ENCODE results near the gene FAM53B.

Gene FAM53B

GRCh38 chr10:124658591-124659242, 85.5 kb downstream of the FAM53B start:
- no peak for DNase-seq

- DNase-seq, result peak; percentile 61 to 75
These were observed 86.4 kb downstream of the FAM53B start for GRCh38 chr10:124657806-124658205.

GRCh38 chr10:124656541-124656940, 87.6 kb downstream of the FAM53B start:
- DNase-seq, result no peak

- DNase-seq, result no peak
These were observed 88.1 kb downstream of the FAM53B start for GRCh38 chr10:124656113-124656490.

- no peak for DNase-seq
These were observed 88.7 kb downstream of the FAM53B start for GRCh38 chr10:124655191-124656112.

GRCh38 chr10:124654686-124655085, 89.5 kb downstream of the FAM53B start:
- peak in 1 of 2 donors; percentile 28 for DNase-seq

GRCh38 chr10:124653811-124654651, 90.1 kb downstream of the FAM53B start:
- DNase-seq, result no peak

GRCh38 chr10:124653311-124653710, 90.9 kb downstream of the FAM53B start:
- DNase-seq, result no peak

GRCh38 chr10:124652701-124653100, 91.5 kb downstream of the FAM53B start:
- no peak for DNase-seq

GRCh38 chr10:124652200-124652599, 92.0 kb downstream of the FAM53B start:
- DNase-seq, result no peak

- peak in 1 of 2 donors; percentile 23 for DNase-seq
These were observed 92.7 kb downstream of the FAM53B start for GRCh38 chr10:124651402-124651891.

- DNase-seq, result peak; percentile 62 to 76
These were observed 93.3 kb downstream of the FAM53B start for GRCh38 chr10:124650820-124651401.

GRCh38 chr10:124650263-124650662, 93.9 kb downstream of the FAM53B start:
- DNase-seq, result peak; percentile 46 to 52

GRCh38 chr10:124649214-124649613, 95.0 kb downstream of the FAM53B start:
- no peak for DNase-seq

GRCh38 chr10:124648738-124649137, 95.4 kb downstream of the FAM53B start:
- peak; percentile 44 to 59 for DNase-seq

GRCh38 chr10:124648131-124648475, 96.1 kb downstream of the FAM53B start:
- DNase-seq, result no peak

- peak; percentile 75 to 78 for DNase-seq
These were observed 96.6 kb downstream of the FAM53B start for GRCh38 chr10:124647421-124648130.

- DNase-seq, result peak in 1 of 2 donors; percentile 45
These were observed 97.5 kb downstream of the FAM53B start for GRCh38 chr10:124646483-124647352.

- DNase-seq, result no peak
These were observed 98.6 kb downstream of the FAM53B start for GRCh38 chr10:124645467-124646095.

GRCh38 chr10:124644771-124645415, 99.3 kb downstream of the FAM53B start:
- no peak for DNase-seq

Measured in CD4-positive, alpha-beta T cell treated with Interferon alpha-2 for 1 hour (primary cell).